ENCODE data around the gene SCN3B. TPM values are rescaled to one million over a fixed set of nuclear protein-coding genes. Genes with fewer than 3 reads are reported as not detected.
A peak's percentile ranks its signal among the peaks of the same experiment; 100 is the strongest.

SCN3B gene
- total RNA-seq, 1 donor from 2014 or later = 0.26 TPM

DNA sequence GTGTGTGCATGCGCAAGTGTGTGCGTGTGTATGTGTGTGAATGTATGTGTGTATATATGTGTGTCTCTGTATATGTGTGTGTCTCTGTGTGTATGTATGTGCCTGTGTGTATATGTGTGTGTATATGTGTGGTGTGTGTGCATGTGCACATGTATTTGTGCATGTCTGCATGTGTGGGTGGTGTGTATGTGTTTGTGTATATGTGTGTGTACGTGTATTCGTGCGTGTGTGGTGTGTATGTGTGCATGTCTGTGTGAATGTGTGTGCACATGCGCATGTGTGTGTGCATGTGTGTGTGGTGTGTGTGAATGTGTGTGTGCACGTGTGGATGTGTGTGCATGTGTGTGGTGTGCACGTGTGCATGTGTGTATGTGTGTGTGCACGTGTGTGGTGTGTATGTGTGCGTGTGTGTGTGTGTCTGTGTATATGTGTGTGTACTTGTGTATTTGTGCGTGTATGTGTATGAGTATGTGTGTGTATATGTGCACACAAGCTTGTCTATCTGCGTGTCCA is 71.4 kb downstream of the SCN3B start:
- no peak for TF ChIP-seq CTCF (IDR thresholded peaks at IDR 0.05; ENCODE audit: insufficient read depth, low read length, severe bottlenecking)
- Histone ChIP-seq H3K27me3 (ENCODE audit: control insufficient read depth, insufficient read depth, low read length) (no peaks in the 10 kb centered on the region), H3K4me3 (ENCODE audit: low read depth, low read length) (no peak overlapping the region), H3K36me3 (ENCODE audit: control insufficient read depth, insufficient read depth, low read length) (no peaks in the 10 kb centered on the region)
- DNase-seq (ENCODE audit: low read depth) = no peak
- FAIRE-seq = peak; percentile 98

DNA sequence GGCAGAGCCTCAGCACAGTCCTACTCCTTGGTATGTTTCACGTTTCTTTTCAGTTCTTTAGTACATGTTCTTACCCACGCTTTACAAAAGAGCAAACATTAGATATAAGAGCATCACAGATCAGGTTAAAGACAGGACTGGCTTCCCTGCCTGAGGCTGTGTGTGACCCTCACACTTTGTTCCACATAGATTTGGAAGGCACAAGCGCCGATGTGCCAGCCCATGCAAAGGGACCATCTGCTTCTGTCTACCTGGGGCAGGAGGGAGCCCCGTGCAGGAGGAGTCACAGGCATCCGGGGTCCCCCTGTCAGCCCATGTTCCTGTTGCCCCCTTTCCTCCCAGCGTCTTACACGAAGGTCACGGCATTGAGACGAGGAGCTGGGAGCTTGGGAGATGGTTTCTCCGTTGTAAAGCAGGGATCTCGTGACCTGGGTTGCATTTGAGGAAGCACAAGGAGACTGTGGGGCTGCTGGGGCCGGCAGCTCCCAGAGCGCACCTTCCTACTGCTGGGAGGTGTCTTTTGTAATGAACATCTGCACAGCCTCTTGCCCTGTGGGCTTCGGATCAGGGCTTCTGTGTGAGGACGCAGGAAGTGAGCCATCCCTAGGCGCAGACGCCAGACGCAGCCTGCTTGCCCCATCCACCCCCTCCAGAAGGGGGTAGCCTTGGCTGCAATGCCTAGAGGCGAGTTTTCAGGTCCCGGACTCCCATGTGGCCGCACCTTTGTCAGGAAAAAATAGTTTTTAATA is 72.6 kb downstream of the SCN3B start:
- no peak for TF ChIP-seq CTCF (IDR thresholded peaks at IDR 0.05; ENCODE audit: insufficient read depth, low read length, severe bottlenecking)
- Histone ChIP-seq H3K27me3 (ENCODE audit: control insufficient read depth, insufficient read depth, low read length) (no peaks in the 10 kb centered on the region), H3K36me3 (ENCODE audit: control insufficient read depth, insufficient read depth, low read length) (no peaks in the 10 kb centered on the region), H3K4me3 (ENCODE audit: low read depth, low read length) (no peak overlapping the region)
- no peak for FAIRE-seq
- no peak for DNase-seq (ENCODE audit: low read depth)

- H3K36me3 ChIP-seq (ENCODE audit: control insufficient read depth, insufficient read depth, low read length) = no peaks in the 10 kb centered on the region
- peak; percentile 99 for TF ChIP-seq CTCF (IDR thresholded peaks at IDR 0.05; ENCODE audit: insufficient read depth, low read length, severe bottlenecking)
- DNase-seq (ENCODE audit: low read depth) = peak; percentile 59
- no peaks in the 10 kb centered on the region for H3K27me3 ChIP-seq (ENCODE audit: control insufficient read depth, insufficient read depth, low read length)
- FAIRE-seq = peak; percentile 60
- no peak overlapping the region for H3K4me3 ChIP-seq (ENCODE audit: low read depth, low read length)
Observed at GRCh38 chr11:123580557-123581275, 73.7 kb downstream of the SCN3B start.

GRCh38 chr11:123580137-123580536 is 74.3 kb downstream of the SCN3B start:
- Histone ChIP-seq H3K4me3 (ENCODE audit: low read depth, low read length) (no peak overlapping the region), H3K27me3 (ENCODE audit: control insufficient read depth, insufficient read depth, low read length) (no peaks in the 10 kb centered on the region), H3K36me3 (ENCODE audit: control insufficient read depth, insufficient read depth, low read length) (no peaks in the 10 kb centered on the region)
- FAIRE-seq = no peak
- no peak for TF ChIP-seq CTCF (IDR thresholded peaks at IDR 0.05; ENCODE audit: insufficient read depth, low read length, severe bottlenecking)
- DNase-seq (ENCODE audit: low read depth) = no peak

- DNase-seq (ENCODE audit: low read depth) = no peak
- Histone ChIP-seq H3K36me3 (ENCODE audit: control insufficient read depth, insufficient read depth, low read length) (no peaks in the 10 kb centered on the region), H3K4me3 (ENCODE audit: low read depth, low read length) (no peak overlapping the region), H3K27me3 (ENCODE audit: control insufficient read depth, insufficient read depth, low read length) (no peaks in the 10 kb centered on the region)
- no peak for TF ChIP-seq CTCF (IDR thresholded peaks at IDR 0.05; ENCODE audit: insufficient read depth, low read length, severe bottlenecking)
- no peak for FAIRE-seq
Observed at GRCh38 chr11:123579482-123579812, 75.0 kb downstream of the SCN3B start.

Other genes with a start within 250 kb of the SCN3B start
- gene GRAMD1B, start 224.4 kb downstream of the SCN3B start, total RNA-seq = 0.26 and 1.4 TPM in 2 replicates
- gene ZNF202, start 87.0 kb upstream of the SCN3B start, total RNA-seq = 8.6 and 14.5 TPM in 2 replicates
- not detected in 2 replicates for gene OR6X1, start 99.9 kb upstream of the SCN3B start, total RNA-seq
- gene OR6M1, start 151.7 kb upstream of the SCN3B start, total RNA-seq = not detected in 2 replicates
- not detected in 2 replicates for gene TMEM225, start 231.0 kb upstream of the SCN3B start, total RNA-seq
- gene OR8D4, start 247.5 kb upstream of the SCN3B start, total RNA-seq = not detected in 2 replicates